ENCODE results near the gene RBM47.
"Not testable (repeated sequence)": the region's sequence is repeated elsewhere in the genome, so short reads cannot be mapped to it uniquely, and the experiment has no call there.

Gene RBM47

GRCh38 chr4:40418430-40419230, 211.0 kb downstream of the RBM47 start:
- TF ChIP-seq, protein P1, sequence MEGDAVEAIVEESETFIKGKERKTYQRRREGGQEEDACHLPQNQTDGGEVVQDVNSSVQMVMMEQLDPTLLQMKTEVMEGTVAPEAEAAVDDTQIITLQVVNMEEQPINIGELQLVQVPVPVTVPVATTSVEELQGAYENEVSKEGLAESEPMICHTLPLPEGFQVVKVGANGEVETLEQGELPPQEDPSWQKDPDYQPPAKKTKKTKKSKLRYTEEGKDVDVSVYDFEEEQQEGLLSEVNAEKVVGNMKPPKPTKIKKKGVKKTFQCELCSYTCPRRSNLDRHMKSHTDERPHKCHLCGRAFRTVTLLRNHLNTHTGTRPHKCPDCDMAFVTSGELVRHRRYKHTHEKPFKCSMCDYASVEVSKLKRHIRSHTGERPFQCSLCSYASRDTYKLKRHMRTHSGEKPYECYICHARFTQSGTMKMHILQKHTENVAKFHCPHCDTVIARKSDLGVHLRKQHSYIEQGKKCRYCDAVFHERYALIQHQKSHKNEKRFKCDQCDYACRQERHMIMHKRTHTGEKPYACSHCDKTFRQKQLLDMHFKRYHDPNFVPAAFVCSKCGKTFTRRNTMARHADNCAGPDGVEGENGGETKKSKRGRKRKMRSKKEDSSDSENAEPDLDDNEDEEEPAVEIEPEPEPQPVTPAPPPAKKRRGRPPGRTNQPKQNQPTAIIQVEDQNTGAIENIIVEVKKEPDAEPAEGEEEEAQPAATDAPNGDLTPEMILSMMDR (IDR thresholded peaks at IDR 0.05; ENCODE audit: extremely low read depth, missing control alignments), result no peak
- DNase-seq (ENCODE audit: low spot score), result no peak

DNA sequence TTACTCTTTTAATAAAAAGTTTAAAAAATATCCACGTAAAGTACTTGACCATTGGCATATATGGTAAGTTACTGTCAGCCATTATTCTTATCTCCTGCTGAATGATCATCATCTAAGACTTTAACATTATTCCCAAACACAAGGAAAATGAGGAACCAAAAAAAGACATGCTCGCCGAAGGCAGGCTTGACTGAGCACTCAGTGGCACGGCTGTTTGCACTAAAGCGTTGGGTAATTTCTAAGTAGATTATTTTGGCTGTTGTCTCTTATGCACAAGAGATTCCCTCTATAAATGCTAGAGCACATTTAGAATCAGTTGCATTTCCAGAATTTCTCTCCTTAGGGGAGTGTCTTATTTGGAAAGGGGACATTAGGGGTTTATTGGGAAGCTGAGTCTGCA, 211.7 kb downstream of the RBM47 start:
- DNase-seq (ENCODE audit: low spot score), result no peak
- TF ChIP-seq, protein P1 (IDR thresholded peaks at IDR 0.05; ENCODE audit: extremely low read depth, missing control alignments), result no peak

DNA sequence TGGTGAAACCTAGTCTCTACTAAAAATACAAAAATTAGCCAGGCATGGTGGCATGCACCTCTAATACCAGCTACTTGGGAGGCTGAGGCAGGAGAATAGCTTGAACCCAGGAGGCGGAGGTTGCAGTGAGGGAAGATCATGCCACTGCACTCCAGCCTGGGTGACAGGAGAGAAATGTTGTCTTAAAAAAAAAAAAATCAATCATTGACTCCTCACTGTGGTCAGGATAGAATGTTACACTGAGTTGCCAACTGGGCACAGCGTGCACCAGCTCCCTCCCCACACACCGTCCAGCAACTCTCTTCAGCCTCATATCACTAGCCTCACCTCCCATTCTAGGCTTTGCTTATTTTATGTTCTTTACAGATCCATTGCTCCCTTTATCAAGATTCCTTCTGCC, 215.0 kb downstream of the RBM47 start:
- TF ChIP-seq, protein P1 (IDR thresholded peaks at IDR 0.05; ENCODE audit: extremely low read depth, missing control alignments), result no peak
- no peak for DNase-seq (ENCODE audit: low spot score)

GRCh38 chr4:40412866-40413795, 216.5 kb downstream of the RBM47 start:
- TF ChIP-seq, protein P1 (IDR thresholded peaks at IDR 0.05; ENCODE audit: extremely low read depth, missing control alignments), result no peak
- no peak for DNase-seq (ENCODE audit: low spot score)

DNA sequence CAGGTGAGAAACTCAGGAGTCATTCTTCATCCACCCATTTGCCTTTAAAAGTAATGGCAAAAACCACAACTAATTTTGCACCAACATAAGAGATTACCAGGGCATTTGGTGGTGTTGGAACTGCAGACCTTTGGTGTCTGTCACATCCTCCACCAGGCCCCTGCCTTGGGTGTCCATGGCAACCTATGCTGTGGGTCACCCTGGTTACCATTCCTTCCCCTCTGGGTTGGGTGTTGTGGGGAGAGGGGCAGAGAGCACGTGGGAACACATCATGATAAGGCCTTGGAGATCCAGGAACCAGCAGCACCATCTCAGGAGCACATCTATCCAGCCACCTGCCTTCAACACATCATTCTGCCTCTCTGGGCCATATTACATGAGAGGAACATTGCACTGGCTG, 217.3 kb downstream of the RBM47 start:
- no peak for DNase-seq (ENCODE audit: low spot score)
- TF ChIP-seq, protein P1 (IDR thresholded peaks at IDR 0.05; ENCODE audit: extremely low read depth, missing control alignments), result no peak

DNA sequence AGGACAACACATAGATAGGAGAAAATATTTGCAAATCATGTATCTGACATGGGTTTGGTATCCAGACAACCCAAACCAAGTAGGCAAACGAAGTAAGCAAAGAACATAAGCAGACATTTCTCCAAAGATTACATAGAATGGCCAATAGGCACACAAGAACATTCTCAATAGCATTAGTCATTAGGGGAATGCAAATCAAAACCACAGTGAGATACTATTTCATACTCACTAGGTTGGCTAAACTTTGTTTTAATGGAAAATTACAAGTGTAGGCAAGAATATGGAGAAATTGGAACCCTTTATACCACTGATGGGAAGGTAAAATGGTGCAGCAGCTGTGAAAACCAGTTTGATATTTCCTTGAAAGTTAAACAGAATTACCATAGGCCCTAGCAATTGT, 219.8 kb downstream of the RBM47 start:
- TF ChIP-seq, protein P1 (IDR thresholded peaks at IDR 0.05; ENCODE audit: extremely low read depth, missing control alignments), result no peak

GRCh38 chr4:40407468-40407867, 222.2 kb downstream of the RBM47 start:
- not testable (repeated sequence) for DNase-seq (ENCODE audit: low spot score)

More for the DNA sequence above, 219.8 kb downstream of the RBM47 start:
- no peak for DNase-seq (ENCODE audit: low spot score)

Data from GM20000 (cell line).